HG03097 (cell line): Measurements from ENCODE around the gene ZNF438.

Experiments
- ATAC-seq: cut with Tn5 transposase; IDR thresholded peaks from one replicate; pipeline ENCODE4 v1.9.1; 2021; ENCODE audit not compliant: unreplicated experiment, low FRiP score

The ZNF438 gene

GRCh38 chr10:30832749-30833627 lies 198.7 kb downstream of the ZNF438 start:
- no peak for ATAC-seq

DNA sequence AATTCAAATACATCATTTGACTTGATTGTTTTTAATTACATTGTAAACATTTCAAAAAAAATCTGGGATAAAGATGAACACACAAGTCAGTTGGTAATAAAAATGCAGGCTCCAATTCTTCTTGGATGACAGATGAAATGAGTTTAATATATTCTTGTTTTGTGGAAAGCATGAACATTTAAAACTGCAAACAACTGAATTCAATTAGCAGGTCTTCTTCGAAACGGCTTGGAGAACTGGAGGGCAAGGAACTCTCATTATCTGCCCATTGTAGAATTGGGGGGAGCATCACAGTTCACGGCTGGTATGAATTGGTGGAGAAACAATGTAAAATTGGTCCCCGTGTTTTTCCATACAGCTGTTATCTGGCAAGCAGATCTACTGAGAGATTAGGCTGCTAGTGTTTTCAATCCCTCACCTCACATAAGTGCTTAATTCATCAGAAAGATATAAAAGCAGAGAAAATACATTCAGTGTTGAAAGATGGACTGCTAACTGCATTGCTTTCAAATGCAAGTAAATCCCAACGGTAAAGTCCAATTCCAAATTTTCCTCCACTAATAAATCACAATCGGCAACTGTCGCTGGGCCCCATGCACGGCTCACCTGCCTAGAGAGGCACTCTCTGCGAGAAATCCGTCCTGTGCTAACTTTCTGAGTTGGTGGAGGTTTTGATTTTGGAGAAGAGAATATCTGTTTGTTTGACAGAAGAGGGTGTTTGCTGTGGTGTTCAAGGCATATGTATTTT lies 199.5 kb downstream of the ZNF438 start:
- ATAC-seq = no peak

GRCh38 chr10:30831426-30831825 lies 200.2 kb downstream of the ZNF438 start:
- no peak for ATAC-seq

DNA sequence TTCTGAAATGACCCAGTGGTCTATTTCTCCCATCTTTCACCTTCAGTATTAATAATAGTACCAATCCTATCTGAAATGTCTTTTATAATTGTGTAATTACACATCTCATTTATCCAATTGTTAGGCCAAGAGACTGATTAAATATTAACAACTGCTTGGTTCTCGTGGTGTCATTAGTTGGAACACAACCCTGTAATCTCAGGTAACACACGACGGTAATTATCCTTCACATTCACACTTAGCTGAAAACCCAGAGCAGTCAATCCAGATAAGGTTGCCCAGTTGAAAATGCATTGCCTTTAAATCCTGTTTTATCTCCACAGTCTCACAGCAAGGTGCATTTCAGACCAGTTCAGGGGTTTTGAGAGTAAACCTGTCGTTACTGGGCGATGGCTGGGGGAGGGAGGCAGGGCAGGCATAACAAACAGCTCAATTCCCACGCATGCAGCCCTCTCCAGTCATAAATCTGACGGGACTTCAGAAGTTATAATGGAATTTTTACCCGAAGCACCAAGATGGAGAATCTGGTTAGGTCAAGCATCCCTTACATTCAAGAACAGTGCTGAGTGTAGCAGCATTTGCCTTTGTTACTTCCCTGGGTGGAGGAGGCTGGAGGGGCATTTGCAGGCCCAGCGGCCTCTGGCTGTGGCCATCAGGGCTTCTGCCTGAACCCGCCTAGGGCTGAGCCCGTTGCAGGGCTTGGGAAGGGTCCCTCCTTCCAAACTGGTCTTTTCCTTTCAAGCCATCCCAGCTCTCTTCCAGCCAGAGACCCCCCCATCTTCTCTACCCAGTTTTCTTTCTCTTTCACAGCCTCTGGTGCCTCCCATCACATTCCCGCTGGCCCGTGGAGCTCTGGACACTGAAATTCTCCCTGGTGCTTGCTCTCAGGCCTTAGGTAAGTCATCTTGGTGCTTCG lies 201.1 kb downstream of the ZNF438 start:
- ATAC-seq = no peak

DNA sequence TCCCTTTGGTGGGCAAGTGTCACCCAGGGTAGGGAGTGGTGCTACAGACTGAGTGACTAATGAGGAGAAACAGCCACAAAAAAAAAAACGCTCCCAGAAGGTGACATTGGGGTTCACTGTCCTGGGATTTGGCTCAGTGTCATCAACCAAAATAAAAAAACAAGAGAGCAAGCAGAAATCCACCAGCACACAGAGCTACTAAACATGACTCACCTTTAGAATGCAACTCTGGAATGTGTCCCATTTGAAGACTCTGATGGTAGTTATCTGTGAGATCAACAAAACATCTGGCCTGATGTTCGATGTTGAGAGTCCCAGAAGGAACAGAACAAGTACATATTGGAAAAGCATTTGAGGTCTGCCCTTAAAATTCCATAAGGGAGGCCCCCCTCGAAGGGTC lies 201.8 kb downstream of the ZNF438 start:
- ATAC-seq = no peak

DNA sequence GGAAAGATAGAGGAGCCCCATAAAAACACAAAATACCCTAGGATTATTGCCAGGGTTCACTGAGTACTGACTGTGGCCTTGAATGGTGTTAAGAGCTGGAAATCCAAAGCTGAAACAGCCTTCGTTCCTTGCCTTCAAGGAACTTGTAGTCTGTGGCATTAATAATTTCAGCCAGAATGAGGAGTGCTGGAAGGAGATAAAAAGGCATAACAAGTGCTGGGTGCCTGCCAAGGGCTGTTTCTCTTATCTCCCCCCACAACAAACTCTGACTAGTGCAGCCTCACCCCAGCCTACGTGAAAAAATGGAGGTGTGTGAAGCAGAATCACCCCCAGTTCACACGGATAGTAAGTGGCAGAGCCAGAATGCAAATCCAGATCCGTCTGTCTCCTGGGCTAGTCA lies 203.0 kb downstream of the ZNF438 start:
- ATAC-seq = no peak

GRCh38 chr10:30828164-30828563 lies 203.5 kb downstream of the ZNF438 start:
- ATAC-seq = no peak

DNA sequence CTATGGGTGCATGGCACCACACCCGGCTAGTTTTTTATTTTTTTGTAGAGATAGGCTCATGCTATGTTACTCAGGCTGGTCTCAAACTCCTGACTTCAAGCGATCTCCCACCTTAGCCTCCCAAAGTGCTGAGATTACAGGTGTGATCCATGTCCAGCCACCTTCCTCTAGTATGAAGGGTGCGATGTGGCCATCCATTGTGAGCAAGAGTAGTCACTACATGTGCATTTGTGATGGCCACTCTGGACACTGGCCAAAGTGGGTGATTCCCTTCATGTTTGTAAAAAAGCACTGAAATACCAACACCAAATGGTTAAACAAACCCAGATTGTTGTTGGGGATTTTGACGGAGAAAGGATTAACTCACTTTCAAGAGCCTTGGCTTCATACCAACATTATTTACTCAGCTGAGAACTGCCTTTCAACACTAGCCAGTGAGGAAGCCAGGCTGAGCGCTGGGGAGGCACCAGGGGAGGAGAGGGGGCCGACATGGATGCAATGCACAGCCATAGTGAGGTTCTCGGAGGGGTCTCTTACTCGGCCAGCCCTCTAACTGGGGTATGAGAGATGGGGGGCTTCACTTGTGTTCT lies 204.0 kb downstream of the ZNF438 start:
- no peak for ATAC-seq

GRCh38 chr10:30826679-30827078 lies 205.0 kb downstream of the ZNF438 start:
- ATAC-seq = no peak

- no peak for ATAC-seq
Observed at GRCh38 chr10:30825495-30825894, 206.2 kb downstream of the ZNF438 start.

DNA sequence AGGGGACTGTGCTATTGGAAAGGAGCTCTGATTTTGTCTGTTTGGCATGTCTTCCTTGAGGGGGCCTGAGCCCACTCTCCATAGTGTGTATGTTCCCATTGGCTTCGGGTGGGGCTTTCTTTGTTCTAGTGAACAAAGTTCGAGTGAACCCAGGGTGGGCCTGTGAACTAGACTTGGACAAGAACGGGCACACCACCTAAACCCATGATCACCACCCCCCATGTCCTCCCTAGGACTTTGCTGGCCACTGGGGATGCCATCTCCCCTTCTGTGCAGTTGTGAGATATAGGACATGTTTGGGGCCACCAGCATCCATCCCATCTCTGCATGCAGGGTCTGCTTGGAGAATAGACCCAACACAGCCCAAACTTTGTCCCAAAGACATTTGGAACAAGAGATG lies 206.6 kb downstream of the ZNF438 start:
- ATAC-seq = no peak

DNA sequence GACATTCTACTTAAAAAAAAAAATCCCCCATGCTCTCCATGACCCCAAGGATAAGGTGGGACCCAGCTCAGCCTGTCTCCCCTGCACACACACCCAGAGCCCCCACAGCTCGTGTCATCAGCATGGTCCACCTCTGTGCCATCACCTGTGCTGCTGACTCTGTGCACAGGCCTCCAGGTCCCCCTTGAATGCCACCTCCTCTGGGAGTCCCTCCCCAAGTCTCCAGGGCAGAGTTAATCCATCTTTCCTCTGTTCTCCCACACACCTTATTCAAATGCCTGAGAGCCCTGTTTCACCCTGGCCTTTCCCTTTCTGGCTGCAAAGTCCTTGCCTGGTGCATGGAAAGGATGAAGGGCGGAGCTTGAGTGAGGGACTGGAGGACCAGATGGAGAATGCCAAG lies 208.0 kb downstream of the ZNF438 start:
- ATAC-seq = no peak

DNA sequence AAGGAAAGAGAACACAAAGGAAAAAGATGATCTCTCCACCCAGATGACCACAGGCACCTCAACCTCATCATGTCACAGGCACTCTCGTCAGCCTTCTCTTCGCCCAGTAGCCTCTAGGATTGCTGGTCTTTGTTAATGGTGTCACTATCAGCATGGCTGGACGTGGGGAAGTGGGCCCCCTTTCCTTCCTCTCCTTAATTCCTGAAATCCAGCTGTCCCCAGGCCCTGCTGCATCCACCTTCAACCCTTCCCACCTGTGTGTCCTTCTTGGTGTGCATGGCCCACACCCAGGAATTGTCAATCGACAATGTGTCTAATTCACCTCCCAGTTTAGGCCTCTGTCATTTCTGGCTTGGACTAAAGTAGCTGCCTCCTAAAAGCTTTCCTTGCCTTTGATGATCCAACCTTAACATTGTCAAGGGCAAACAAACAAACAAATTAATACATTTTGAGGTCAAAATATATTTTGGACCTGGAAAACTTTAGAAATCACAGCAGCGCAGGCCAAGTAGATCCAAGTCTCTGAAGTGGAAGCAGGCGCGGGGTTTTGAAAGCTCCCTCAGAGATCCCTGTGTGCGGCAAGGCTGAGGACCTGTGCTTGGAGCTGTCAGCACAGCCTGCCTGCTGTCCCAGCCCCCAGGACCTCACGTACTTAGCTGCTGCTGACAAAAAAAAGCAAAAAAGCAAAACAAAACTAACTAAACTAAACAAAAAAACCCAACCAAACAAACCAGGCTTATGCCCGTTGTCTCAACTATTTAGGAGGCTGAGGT lies 208.8 kb downstream of the ZNF438 start:
- ATAC-seq = no peak

GRCh38 chr10:30821994-30822692 lies 209.5 kb downstream of the ZNF438 start:
- no peak for ATAC-seq

GRCh38 chr10:30821261-30821993 lies 210.2 kb downstream of the ZNF438 start:
- ATAC-seq = no peak

DNA sequence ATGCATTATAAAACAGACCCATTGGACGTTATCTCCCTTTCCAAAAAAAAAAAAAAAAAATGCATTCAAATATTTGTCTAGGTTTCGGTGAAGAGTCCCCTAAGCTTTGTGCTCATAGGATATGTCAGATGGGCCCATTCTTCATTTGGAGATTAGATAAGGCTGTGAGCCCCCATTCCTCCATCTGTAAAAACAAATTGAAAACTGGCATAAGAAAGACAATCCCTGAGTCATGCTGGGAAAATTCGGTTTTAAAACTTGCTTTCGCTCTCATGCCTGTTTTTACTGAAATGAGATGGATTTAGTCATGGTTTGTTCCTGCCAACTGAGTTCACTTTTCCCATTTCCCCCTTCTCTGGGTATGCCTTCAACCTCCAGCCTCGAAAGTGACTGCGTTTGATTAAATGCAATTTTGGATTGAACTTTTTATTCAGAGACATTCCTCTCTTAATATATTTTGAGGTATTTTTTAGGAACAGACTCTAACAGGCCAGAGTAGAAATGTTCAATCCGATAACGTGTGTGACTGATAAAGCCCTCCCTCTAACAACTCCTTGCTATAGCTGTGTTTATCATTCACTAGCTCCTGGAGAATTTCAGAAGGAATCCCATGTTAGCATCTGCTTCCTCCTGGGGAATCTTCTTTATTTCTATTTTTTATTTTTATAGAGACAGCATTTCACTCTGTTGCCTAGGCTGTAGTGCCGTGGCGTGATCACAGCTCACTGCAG lies 211.2 kb downstream of the ZNF438 start:
- ATAC-seq = no peak

DNA sequence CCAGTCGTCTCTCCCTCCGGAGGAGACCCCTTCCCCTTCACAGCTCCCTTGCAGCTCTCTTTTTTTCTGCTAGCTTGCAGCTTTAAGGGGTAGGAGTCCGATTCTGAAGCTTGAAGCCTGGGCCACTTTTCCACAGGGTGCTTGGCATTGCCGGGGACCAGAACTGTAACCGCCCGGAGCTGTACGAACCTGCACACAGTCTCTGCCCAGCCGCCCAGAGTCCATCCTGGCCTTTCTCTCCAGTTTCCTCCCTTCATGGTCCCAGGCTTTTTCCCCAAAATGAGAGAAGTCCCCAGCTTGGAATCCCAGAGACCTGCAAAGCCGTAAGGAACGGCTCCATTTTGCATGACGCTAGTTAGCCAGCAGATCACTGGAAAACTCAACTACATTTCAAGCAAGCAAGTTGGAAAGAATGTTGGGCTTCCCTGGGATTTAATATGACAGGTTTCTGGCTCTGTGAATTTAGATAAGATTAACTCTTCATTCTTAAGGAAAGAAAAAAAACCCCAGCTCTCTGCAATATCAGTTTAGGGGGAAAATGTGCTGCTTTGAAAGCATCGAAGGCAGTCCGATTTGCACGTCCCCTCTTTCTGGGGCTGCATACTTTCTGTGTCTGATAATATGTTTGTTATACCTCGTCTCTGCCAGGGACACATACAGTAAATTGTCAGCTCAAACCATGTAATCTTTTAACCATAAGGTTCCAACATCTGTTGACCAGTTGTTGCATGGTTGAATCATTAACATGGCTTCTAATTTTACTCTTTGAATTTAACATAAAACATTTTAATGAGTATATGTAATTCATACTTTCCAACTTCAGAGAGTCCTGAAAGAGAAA lies 212.1 kb downstream of the ZNF438 start:
- no peak for ATAC-seq
